A549 (cell line): ENCODE data around the gene FRS2. TPM values are rescaled to one million over a fixed set of nuclear protein-coding genes. Genes with fewer than 3 reads are reported as not detected.
A peak's percentile ranks its signal among the peaks of the same experiment; 100 is the strongest.

Experiments used
- ATAC-seq, 2 experiments: fragments of 200-7000 bp in 1 of 2; fragments of >200 bp in 1 of 2; cut with Nextera tagmentation in 1 of 2; cut with Tn5 transposase in 1 of 2; 3 replicates each; pipeline versions ENCODE4 v1.8.0 to v1.9.1; 2018 to 2020; ENCODE audit warnings: mild to moderate bottlenecking in 1 of 2, moderate library complexity in 1 of 2
- CTCF ChIA-PET: fragments of 300-600 bp; sonication (Branson Sonifier 250); formaldehyde crosslinking; extraction: SDS; loops from one replicate; lab custom pipeline; 2021; ENCODE audit warnings: antibody characterized with exemption, inconsistent platforms; lab: Yijun Ruan, JAX
- POLR2A ChIA-PET: fragments of 350-600 bp; formaldehyde crosslinking; extraction: SDS; loops from one replicate; lab custom pipeline; 2021; ENCODE audit warnings: antibody characterized with exemption, inconsistent platforms; lab: Yijun Ruan, JAX
- DNase-seq, 2 experiments: peaks; one replicate each; pipeline versions ENCODE4 v3.0.0 to v3.0.0-alpha.2; 2011 to 2016; ENCODE audit warnings: low read depth in 1 of 2, low spot score in 1 of 2
- FAIRE-seq: peaks from 2 replicates; lab custom pipeline; 2011; peaks lifted over from hg19 to GRCh38; lab: Jason Lieb, UNC
- H3K27ac ChIP-seq, 2 experiments: fragments of >200 bp; sonication (Bioruptor Twin); formaldehyde crosslinking; 3 replicates each; pipeline ENCODE4 v1.5.1; 2016 to 2017
- H3K4me1 ChIP-seq: fragments of >200 bp; sonication (Bioruptor Twin); formaldehyde crosslinking; 3 replicates; pipeline ENCODE4 v1.6.1; 2016
- H3K4me2 ChIP-seq: fragments of >200 bp; sonication (Bioruptor Twin); formaldehyde crosslinking; 3 replicates; pipeline ENCODE4 v1.6.1; 2016
- H3K4me3 ChIP-seq: fragments of >200 bp; sonication (Bioruptor Twin); formaldehyde crosslinking; 3 replicates; pipeline ENCODE4 v1.5.1; 2016
- H3K9me3 ChIP-seq: fragments of >200 bp; sonication (Bioruptor Twin); formaldehyde crosslinking; 3 replicates; pipeline ENCODE4 v1.6.1; 2016
- CEBPB ChIP-seq, 2 experiments: fragments of >200 bp in 1 of 2; sonication (Bioruptor Twin) in 1 of 2; formaldehyde crosslinking in 1 of 2; IDR thresholded peaks; 2 replicates each; pipeline ENCODE4 v1.6.1; 2012 to 2016
- CHD4 ChIP-seq: fragments of 200-600 bp; sonication (generic); IDR thresholded peaks from 2 replicates; pipeline ENCODE4 v1.6.1; 2016; ENCODE audit warnings: antibody characterized with exemption, mild to moderate bottlenecking, borderline replicate concordance
- EHF ChIP-seq: fragments of 250-450 bp; sonication (Bioruptor Pico); IDR thresholded peaks from 2 replicates; pipeline ENCODE4 v1.5.0; 2020; ENCODE audit warnings: mild to moderate bottlenecking
- EHMT2 ChIP-seq: fragments of 200-600 bp; sonication (generic); IDR thresholded peaks from 2 replicates; pipeline ENCODE4 v1.6.1; 2016; ENCODE audit warnings: antibody characterized with exemption, low read depth, mild to moderate bottlenecking, moderate library complexity
- HEYL ChIP-seq: fragments of 250-450 bp; sonication (Bioruptor Pico); IDR thresholded peaks from 2 replicates; pipeline ENCODE4 v1.8.0; 2021; ENCODE audit warnings: mild to moderate bottlenecking, moderate library complexity
- HOXB13 ChIP-seq: fragments of 250-450 bp; sonication (Bioruptor Pico); IDR thresholded peaks from 2 replicates; pipeline ENCODE4 v1.5.0; 2020; ENCODE audit warnings: low read depth, mild to moderate bottlenecking, moderate library complexity
- KDM1A ChIP-seq: fragments of 200-600 bp; sonication (generic); IDR thresholded peaks from 2 replicates; pipeline ENCODE4 v1.6.1; 2016; ENCODE audit warnings: low read depth, mild to moderate bottlenecking
- KDM5A ChIP-seq: fragments of 200-600 bp; sonication (generic); IDR thresholded peaks from 2 replicates; pipeline ENCODE4 v1.6.1; 2016; ENCODE audit warnings: antibody characterized with exemption, mild to moderate bottlenecking
- PHF8 ChIP-seq: fragments of 200-600 bp; sonication (generic); IDR thresholded peaks from 2 replicates; pipeline ENCODE4 v1.6.1; 2016; ENCODE audit warnings: low read depth, mild to moderate bottlenecking, antibody characterized with exemption, moderate library complexity, borderline replicate concordance
- POLR2A ChIP-seq: IDR thresholded peaks from 2 replicates; pipeline ENCODE4 v1.6.1; 2012; ENCODE audit warnings: mild to moderate bottlenecking, low read length
- RAD21 ChIP-seq, 2 experiments: fragments of >200 bp in 1 of 2; sonication (Bioruptor Twin) in 1 of 2; formaldehyde crosslinking in 1 of 2; IDR thresholded peaks in 1 of 2; conservative IDR thresholded peaks in 1 of 2; 2 replicates in 1 of 2; 3 replicates in 1 of 2; pipeline ENCODE4 v1.6.1; 2012 to 2018; ENCODE audit warnings: inconsistent platforms in 1 of 2
- RARB ChIP-seq: fragments of 250-450 bp; sonication (Bioruptor Pico); IDR thresholded peaks from 2 replicates; pipeline ENCODE4 v1.8.0; 2021; ENCODE audit warnings: mild to moderate bottlenecking, moderate library complexity
- RCOR1 ChIP-seq: fragments of 150-350 bp; IDR thresholded peaks from 2 replicates; pipeline ENCODE4 v1.6.1; 2014; ENCODE audit warnings: antibody characterized with exemption, low read length, low read depth
- RFX5 ChIP-seq: fragments of 450-650 bp; IDR thresholded peaks from 2 replicates; pipeline ENCODE4 v1.7.1; 2014; ENCODE audit warnings: antibody characterized with exemption, mild to moderate bottlenecking, moderate library complexity
- RNF2 ChIP-seq: fragments of 200-600 bp; sonication (generic); IDR thresholded peaks from 2 replicates; pipeline ENCODE4 v1.6.1; 2016; ENCODE audit warnings: low read depth, mild to moderate bottlenecking, antibody characterized with exemption, moderate library complexity, borderline replicate concordance
- WGBS: methylation state at CpG from one replicate; pipeline ENCODE4 v1.1.6; 2017; ENCODE audit errors: missing lambda C conversion rate; 5-methylcytosine and 5-hydroxymethylcytosine counted together
- polyA plus RNA-seq, 4 experiments: library from polyadenylated mRNA; depleted of rRNA in 3 of 4; stranded (reverse); fragments of >200 nt; fragmentation: RNase III in 1 of 4; extraction: RNeasy Plus Mini Kit Qiagen cat#74134 plus additional on column Dnase treatment in 1 of 4; gene quantifications; 2 replicates in 3 of 4; 3 replicates in 1 of 4; pipeline ENCODE4 v1.2.3, GENCODE V29; 2011 to 2017
- TF ChIP-seq, protein P1 (sequence below): fragments of 250-450 bp; sonication (Bioruptor Pico); IDR thresholded peaks from 2 replicates; pipeline ENCODE4 v1.5.0; 2021; ENCODE audit warnings: mild to moderate bottlenecking, moderate library complexity, borderline replicate concordance
- TF ChIP-seq, protein P2 (sequence below): fragments of 200-600 bp; sonication (generic); IDR thresholded peaks from 2 replicates; pipeline ENCODE4 v1.6.1; 2016; ENCODE audit warnings: antibody characterized with exemption, mild to moderate bottlenecking, moderate library complexity
- TF ChIP-seq, protein P3 (sequence below): IDR thresholded peaks from 2 replicates; pipeline ENCODE4 v1.6.1; 2012; ENCODE audit warnings: low read depth, borderline replicate concordance
- TF ChIP-seq, protein P4 (sequence below): fragments of >200 bp; sonication (Bioruptor Twin); formaldehyde crosslinking; IDR thresholded peaks from 2 replicates; pipeline ENCODE4 v1.6.1; 2016
- TF ChIP-seq, protein P5 (sequence below): fragments of 250-450 bp; sonication (Bioruptor Pico); IDR thresholded peaks from 2 replicates; pipeline ENCODE4 v1.5.0; 2020; ENCODE audit warnings: low read depth, mild to moderate bottlenecking, moderate library complexity
- TF ChIP-seq, protein P6 (sequence below): IDR thresholded peaks from 2 replicates; pipeline ENCODE4 v1.6.1; 2012

Gene FRS2
- polyA plus RNA-seq, 2 of the 4 experiments (the other 2 are of a cell fraction): 14.9 to 28.6 TPM

DNA sequence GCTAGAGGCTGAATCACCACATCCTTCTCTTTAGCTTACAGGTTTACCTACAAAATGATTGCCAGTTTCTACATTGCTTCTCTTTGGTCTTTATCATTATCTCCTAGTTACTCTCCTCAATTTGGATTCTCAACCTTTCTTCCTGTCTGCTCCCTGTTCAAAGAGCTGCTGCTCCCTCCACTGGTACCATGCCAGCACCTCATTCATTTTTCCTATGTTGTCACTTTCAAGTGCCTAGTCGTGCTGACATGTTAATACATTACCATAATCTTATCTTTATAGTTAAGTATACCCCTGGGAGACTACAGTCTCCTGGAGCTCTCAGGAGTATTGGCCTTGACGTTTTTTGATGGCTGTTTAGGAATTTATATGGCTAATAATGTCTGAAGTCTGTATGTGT lies 14.2 kb downstream of the FRS2 start:
- peaks cover 13% of the 10 kb centered on the region; the same call in 1 of the 3 replicates for H3K4me1 ChIP-seq
- no peak for DNase-seq
- ChIA-PET POLR2A (interaction anchor here (0.6 kb wide), 1 partner anchor 15 kb away, joined by 7 read pairs; no protein-coding TSS in a partner anchor), CTCF (interaction anchor here (0.7 to 3.0 kb wide), 7 partner anchors 11 to 155 kb away, joined by 3 to 12 read pairs (median 3); partner anchors contain the start of gene FRS2)
- ATAC-seq: peak in 1 of 2 experiments; percentile 38; a peak in 2 of 6 replicates
- H3K4me3 ChIP-seq: no peak overlapping the region
- H3K27ac ChIP-seq: no peak overlapping the region
- TF ChIP-seq RAD21 (conservative IDR thresholded peaks at IDR 0.05 in 1 of 2, IDR thresholded peaks at IDR 0.05 in 1 of 2): 0 out of 5 replicates have a peak, but pooled peaks of 1 of the 2 experiments have one; percentile 17
- TF ChIP-seq, protein P1, sequence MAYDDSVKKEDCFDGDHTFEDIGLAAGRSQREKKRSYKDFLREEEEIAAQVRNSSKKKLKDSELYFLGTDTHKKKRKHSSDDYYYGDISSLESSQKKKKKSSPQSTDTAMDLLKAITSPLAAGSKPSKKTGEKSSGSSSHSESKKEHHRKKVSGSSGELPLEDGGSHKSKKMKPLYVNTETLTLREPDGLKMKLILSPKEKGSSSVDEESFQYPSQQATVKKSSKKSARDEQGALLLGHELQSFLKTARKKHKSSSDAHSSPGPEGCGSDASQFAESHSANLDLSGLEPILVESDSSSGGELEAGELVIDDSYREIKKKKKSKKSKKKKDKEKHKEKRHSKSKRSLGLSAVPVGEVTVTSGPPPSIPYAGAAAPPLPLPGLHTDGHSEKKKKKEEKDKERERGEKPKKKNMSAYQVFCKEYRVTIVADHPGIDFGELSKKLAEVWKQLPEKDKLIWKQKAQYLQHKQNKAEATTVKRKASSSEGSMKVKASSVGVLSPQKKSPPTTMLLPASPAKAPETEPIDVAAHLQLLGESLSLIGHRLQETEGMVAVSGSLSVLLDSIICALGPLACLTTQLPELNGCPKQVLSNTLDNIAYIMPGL (CRISPR knock-in tag): no peak
- peaks cover 8% of the 10 kb centered on the region; the same call in 2 of the 3 replicates for H3K9me3 ChIP-seq
- H3K4me2 ChIP-seq: no peak overlapping the region
- WGBS: 29% methylated on average over 2 of the region's 2 CpGs
- no peak for FAIRE-seq

DNA sequence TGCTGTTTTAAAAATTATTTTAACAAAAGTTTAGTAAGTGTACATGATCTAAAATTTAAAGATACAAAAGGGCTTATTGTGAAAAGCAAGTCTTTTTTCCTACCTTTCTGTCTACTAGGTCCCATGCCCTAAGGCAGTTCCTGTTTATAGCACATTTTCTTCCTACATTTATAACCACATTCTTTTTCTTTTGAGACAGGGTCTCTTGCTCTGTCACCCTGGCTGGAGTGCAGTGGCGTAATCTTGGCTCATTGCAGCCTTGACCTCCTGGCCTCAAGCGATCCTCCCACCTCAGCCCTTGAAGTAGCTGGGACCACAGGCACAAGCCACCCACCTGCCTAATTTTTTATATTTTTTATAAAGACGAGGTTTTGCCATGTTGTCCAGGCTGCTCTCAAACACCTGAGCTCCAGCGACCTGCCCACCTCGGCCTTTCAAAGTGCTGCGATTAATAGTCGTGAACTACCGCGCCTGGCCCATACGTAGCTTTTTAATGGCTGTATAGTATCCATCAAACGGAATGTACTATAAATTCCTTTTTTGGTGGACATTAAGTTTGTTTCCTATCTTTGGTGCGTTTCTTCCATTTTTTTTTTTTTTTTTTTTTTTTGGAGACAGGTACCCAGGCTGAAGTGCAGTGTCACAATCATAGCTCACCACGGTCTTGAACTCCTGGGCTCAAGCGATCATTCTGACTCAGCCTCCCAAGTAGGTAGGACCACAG lies 20.9 kb downstream of the FRS2 start:
- Histone ChIP-seq H3K4me1 (no peaks in the 10 kb centered on the region; the same call in 2 of the 3 replicates), H3K9me3 (peaks cover 8% of the 10 kb centered on the region; the same call in 2 of the 3 replicates)
- TF ChIP-seq, protein P2, sequence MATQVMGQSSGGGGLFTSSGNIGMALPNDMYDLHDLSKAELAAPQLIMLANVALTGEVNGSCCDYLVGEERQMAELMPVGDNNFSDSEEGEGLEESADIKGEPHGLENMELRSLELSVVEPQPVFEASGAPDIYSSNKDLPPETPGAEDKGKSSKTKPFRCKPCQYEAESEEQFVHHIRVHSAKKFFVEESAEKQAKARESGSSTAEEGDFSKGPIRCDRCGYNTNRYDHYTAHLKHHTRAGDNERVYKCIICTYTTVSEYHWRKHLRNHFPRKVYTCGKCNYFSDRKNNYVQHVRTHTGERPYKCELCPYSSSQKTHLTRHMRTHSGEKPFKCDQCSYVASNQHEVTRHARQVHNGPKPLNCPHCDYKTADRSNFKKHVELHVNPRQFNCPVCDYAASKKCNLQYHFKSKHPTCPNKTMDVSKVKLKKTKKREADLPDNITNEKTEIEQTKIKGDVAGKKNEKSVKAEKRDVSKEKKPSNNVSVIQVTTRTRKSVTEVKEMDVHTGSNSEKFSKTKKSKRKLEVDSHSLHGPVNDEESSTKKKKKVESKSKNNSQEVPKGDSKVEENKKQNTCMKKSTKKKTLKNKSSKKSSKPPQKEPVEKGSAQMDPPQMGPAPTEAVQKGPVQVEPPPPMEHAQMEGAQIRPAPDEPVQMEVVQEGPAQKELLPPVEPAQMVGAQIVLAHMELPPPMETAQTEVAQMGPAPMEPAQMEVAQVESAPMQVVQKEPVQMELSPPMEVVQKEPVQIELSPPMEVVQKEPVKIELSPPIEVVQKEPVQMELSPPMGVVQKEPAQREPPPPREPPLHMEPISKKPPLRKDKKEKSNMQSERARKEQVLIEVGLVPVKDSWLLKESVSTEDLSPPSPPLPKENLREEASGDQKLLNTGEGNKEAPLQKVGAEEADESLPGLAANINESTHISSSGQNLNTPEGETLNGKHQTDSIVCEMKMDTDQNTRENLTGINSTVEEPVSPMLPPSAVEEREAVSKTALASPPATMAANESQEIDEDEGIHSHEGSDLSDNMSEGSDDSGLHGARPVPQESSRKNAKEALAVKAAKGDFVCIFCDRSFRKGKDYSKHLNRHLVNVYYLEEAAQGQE: no peak
- TF ChIP-seq, protein P3, sequence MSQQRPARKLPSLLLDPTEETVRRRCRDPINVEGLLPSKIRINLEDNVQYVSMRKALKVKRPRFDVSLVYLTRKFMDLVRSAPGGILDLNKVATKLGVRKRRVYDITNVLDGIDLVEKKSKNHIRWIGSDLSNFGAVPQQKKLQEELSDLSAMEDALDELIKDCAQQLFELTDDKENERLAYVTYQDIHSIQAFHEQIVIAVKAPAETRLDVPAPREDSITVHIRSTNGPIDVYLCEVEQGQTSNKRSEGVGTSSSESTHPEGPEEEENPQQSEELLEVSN: no peak
- TF ChIP-seq CHD4 (no peak), KDM1A (no peak), HEYL (CRISPR knock-in tag) (no peak), POLR2A (no peak), KDM5A (no peak), RNF2 (no peak)
- TF ChIP-seq, protein P4, sequence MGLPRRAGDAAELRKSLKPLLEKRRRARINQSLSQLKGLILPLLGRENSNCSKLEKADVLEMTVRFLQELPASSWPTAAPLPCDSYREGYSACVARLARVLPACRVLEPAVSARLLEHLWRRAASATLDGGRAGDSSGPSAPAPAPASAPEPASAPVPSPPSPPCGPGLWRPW: no peak
- TF ChIP-seq, all 56 proteins: peak for 0
- Histone ChIP-seq H3K4me2 (no peak overlapping the region), H3K27ac (no peak overlapping the region), H3K4me3 (no peak overlapping the region)
- ChIA-PET POLR2A (interaction anchor here (0.7 kb wide), 1 partner anchor 24 kb away, joined by 5 read pairs; no protein-coding TSS in a partner anchor), CTCF (interaction anchor here (0.9 kb wide), 1 partner anchor 79 kb away, joined by 5 read pairs; no protein-coding TSS in a partner anchor)
- 93% methylated on average over 14 of the region's 14 CpGs for WGBS
- no peak for DNase-seq
- FAIRE-seq: no peak
- no peak for ATAC-seq

DNA sequence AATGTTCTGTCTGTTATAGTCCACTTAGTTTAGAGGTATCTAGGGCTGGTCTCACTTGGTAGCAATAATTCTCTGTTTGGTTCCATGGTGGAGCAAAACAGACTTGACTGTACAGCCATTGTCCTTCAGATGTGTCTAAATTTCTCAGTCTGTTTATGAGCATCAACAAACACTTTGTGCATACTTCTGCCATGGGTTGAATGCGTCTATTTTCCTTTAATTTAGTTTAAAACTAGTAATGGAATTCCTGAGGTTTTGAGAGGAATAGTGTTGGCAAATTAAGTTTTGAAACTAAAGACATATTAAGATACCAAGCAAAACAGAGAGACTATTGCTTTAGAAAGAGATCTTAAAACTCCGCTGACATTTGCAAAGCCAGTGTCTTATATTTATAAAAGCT lies 22.6 kb downstream of the FRS2 start:
- no peak for DNase-seq
- 88% methylated on average over 2 of the region's 2 CpGs for WGBS
- POLR2A ChIA-PET: no interaction called here
- H3K4me1 ChIP-seq: peaks cover 9% of the 10 kb centered on the region; the same call in 2 of the 3 replicates
- H3K9me3 ChIP-seq: no peaks in the 10 kb centered on the region
- H3K27ac ChIP-seq: no peak overlapping the region
- no peak for FAIRE-seq
- H3K4me2 ChIP-seq: no peak overlapping the region
- no peak overlapping the region for H3K4me3 ChIP-seq
- no peak for ATAC-seq
- CTCF ChIA-PET: interaction anchor here (0.7 to 1.3 kb wide), 2 partner anchors 10 to 78 kb away, joined by 3 read pairs; no protein-coding TSS in a partner anchor
- TF ChIP-seq, protein P5, sequence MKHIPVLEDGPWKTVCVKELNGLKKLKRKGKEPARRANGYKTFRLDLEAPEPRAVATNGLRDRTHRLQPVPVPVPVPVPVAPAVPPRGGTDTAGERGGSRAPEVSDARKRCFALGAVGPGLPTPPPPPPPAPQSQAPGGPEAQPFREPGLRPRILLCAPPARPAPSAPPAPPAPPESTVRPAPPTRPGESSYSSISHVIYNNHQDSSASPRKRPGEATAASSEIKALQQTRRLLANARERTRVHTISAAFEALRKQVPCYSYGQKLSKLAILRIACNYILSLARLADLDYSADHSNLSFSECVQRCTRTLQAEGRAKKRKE (CRISPR knock-in tag): no peak
- TF ChIP-seq EHF (no peak), CEBPB (IDR thresholded peaks at IDR 0.05) (no peak), PHF8 (no peak), RAD21 (conservative IDR thresholded peaks at IDR 0.05 in 1 of 2, IDR thresholded peaks at IDR 0.05 in 1 of 2) (no peak), RCOR1 (no peak), EHMT2 (no peak), HOXB13 (CRISPR knock-in tag) (no peak), RFX5 (no peak), RARB (CRISPR knock-in tag) (no peak)
- TF ChIP-seq, protein P1 (CRISPR knock-in tag): no peak
- TF ChIP-seq, protein P6, sequence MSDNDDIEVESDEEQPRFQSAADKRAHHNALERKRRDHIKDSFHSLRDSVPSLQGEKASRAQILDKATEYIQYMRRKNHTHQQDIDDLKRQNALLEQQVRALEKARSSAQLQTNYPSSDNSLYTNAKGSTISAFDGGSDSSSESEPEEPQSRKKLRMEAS: no peak
